HCT116 (cell line): Measurements from ENCODE around the gene TULP3. TPM values are rescaled to one million over a fixed set of nuclear protein-coding genes. Genes with fewer than 3 reads are reported as not detected.
A peak's percentile ranks its signal among the peaks of the same experiment; 100 is the strongest.

ENCODE experiments used
- ATAC-seq: fragments of 200-7000 bp; cut with Tn5 transposase; 2 replicates; pipeline ENCODE4 v1.9.1; 2020; ENCODE audit warnings: mild to moderate bottlenecking, moderate library complexity
- BruUV-seq: library from RNA; stranded (reverse); fragments of 400-500 nt; replicated peaks from 2 replicates; lab custom pipeline; 2021; lab: Mats Ljungman, UMichigan
- CTCF ChIA-PET: fragments of 300-600 bp; sonication (Branson Sonifier 250); formaldehyde crosslinking; loops from one replicate; lab custom pipeline; 2021; ENCODE audit warnings: antibody characterized with exemption; lab: Charles Lee
- POLR2A ChIA-PET: fragments of 300-600, 350-600 bp; sonication (Branson Sonifier 250); formaldehyde crosslinking; loops from one replicate; lab custom pipeline; 2021; ENCODE audit warnings: antibody characterized with exemption; lab: Charles Lee
- RAD21 ChIA-PET, 2 experiments: fragments of 300-600 bp; sonication (Branson Sonifier 250); formaldehyde crosslinking; loops; one replicate each; lab custom pipeline; 2023; ENCODE audit warnings: low total read pairs in 2 of 2; ENCODE audit not compliant: uncharacterized antibody in 2 of 2, unreplicated experiment in 2 of 2, low non-redundant PET in 1 of 2; lab: Charles Lee
- DNase-seq: peaks from one replicate; pipeline ENCODE4 v3.0.0-alpha.2; 2010; ENCODE audit warnings: low read depth, low spot score
- H2AFZ ChIP-seq: fragments of 200-600 bp; shearing (Covaris generic), sonication (generic); 2 replicates; pipeline ENCODE4 v1.6.1; 2017; ENCODE audit warnings: low read depth, mixed run types, mixed read lengths, antibody characterized with exemption, low read length; ENCODE audit not compliant: poor library complexity, severe bottlenecking
- H3K27ac ChIP-seq: 2 replicates; pipeline ENCODE4 v1.5.1; 2012; ENCODE audit warnings: low read depth, low read length
- H3K27me3 ChIP-seq: fragments of 200-600 bp; sonication (generic); 2 replicates; pipeline ENCODE4 v1.6.1; 2016; ENCODE audit warnings: mixed run types, low read length, mixed read lengths; ENCODE audit not compliant: insufficient read depth
- H3K36me3 ChIP-seq, 2 experiments: fragments of 200-500 bp in 1 of 2; fragments of 200-600 bp in 1 of 2; sonication (Bioruptor generic) in 1 of 2; sonication (generic) in 1 of 2; 2 replicates each; pipeline versions ENCODE4 v1.5.1 to v1.6.1; 2014 to 2016; ENCODE audit warnings: low read length in 2 of 2, inconsistent platforms in 1 of 2, mixed read lengths in 1 of 2, mixed run types in 1 of 2; ENCODE audit not compliant: insufficient read depth in 2 of 2, control insufficient read depth in 1 of 2
- H3K4me1 ChIP-seq, 2 experiments: fragments of 200-600 bp in 1 of 2; sonication (generic) in 1 of 2; 2 replicates each; pipeline versions ENCODE4 v1.5.1 to v1.6.1; 2012 to 2017; ENCODE audit warnings: low read length in 2 of 2, inconsistent platforms in 1 of 2, mild to moderate bottlenecking in 1 of 2, mixed read lengths in 1 of 2, mixed run types in 1 of 2, moderate library complexity in 1 of 2; ENCODE audit not compliant: insufficient read depth in 2 of 2, control insufficient read depth in 1 of 2
- H3K4me2 ChIP-seq: fragments of 200-600 bp; sonication (generic); 2 replicates; pipeline ENCODE4 v1.6.1; 2017; ENCODE audit warnings: mixed run types, low read length, mixed read lengths
- H3K4me3 ChIP-seq, 2 experiments: fragments of 200-600 bp in 1 of 2; sonication (generic) in 1 of 2; replicated peaks in 1 of 2; 2 replicates each; pipeline ENCODE4 v1.5.1; 2011 to 2016; ENCODE audit warnings: low read length in 2 of 2, control low read depth in 1 of 2, low read depth in 1 of 2, mild to moderate bottlenecking in 1 of 2, mixed read lengths in 1 of 2, mixed run types in 1 of 2
- H3K79me2 ChIP-seq: fragments of 200-600 bp; sonication (generic); 2 replicates; pipeline ENCODE4 v1.6.1; 2017; ENCODE audit warnings: mild to moderate bottlenecking, mixed run types, low read length, moderate library complexity, mixed read lengths; ENCODE audit not compliant: insufficient read depth
- H3K9ac ChIP-seq: fragments of 200-600 bp; sonication (generic); 2 replicates; pipeline ENCODE4 v1.6.1; 2016; ENCODE audit warnings: low read length, mixed read lengths
- H3K9me2 ChIP-seq: fragments of 200-600 bp; sonication (generic), shearing (Covaris generic); 2 replicates; pipeline ENCODE4 v1.6.1; 2017; ENCODE audit warnings: mixed run types, mild to moderate bottlenecking, moderate library complexity; ENCODE audit not compliant: insufficient read depth
- H3K9me3 ChIP-seq, 2 experiments: fragments of 200-500 bp in 1 of 2; fragments of 200-600 bp in 1 of 2; sonication (Bioruptor generic) in 1 of 2; sonication (generic) in 1 of 2; 2 replicates each; pipeline ENCODE4 v1.6.1; 2014 to 2017; ENCODE audit warnings: low read length in 2 of 2, mixed read lengths in 2 of 2, inconsistent platforms in 1 of 2, low read depth in 1 of 2, mild to moderate bottlenecking in 1 of 2, mixed run types in 1 of 2, moderate library complexity in 1 of 2; ENCODE audit not compliant: control insufficient read depth in 1 of 2, insufficient read depth in 1 of 2
- H4K20me1 ChIP-seq: fragments of 200-600 bp; sonication (generic), shearing (Covaris generic); 2 replicates; pipeline ENCODE4 v1.6.1; 2017; ENCODE audit warnings: mixed run types, mild to moderate bottlenecking, moderate library complexity; ENCODE audit not compliant: insufficient read depth
- ATF3 ChIP-seq: IDR thresholded peaks from 2 replicates; pipeline ENCODE4 v1.6.1; 2012
- CBX3 ChIP-seq: IDR thresholded peaks from 2 replicates; pipeline ENCODE4 v1.6.1; 2012; ENCODE audit warnings: low read depth
- EZH2phosphoT487 ChIP-seq: fragments of 200-600 bp; IDR thresholded peaks from 2 replicates; pipeline ENCODE4 v1.6.1; 2018; ENCODE audit warnings: antibody characterized with exemption, borderline replicate concordance
- FOSL1 ChIP-seq: IDR thresholded peaks from 2 replicates; pipeline ENCODE4 v1.6.1; 2012; ENCODE audit warnings: low read depth
- MAX ChIP-seq: IDR thresholded peaks from 2 replicates; pipeline ENCODE4 v1.6.1; 2012
- POLR2A ChIP-seq: IDR thresholded peaks from 2 replicates; pipeline ENCODE4 v1.7.0; 2011; ENCODE audit warnings: borderline replicate concordance; ENCODE audit not compliant: insufficient read depth, insufficient read length; ENCODE audit errors: extremely low read depth
- POLR2AphosphoS5 ChIP-seq: IDR thresholded peaks from 2 replicates; pipeline ENCODE4 v1.6.1; 2011; ENCODE audit warnings: mild to moderate bottlenecking, low read depth, low read length, moderate library complexity
- REST ChIP-seq: IDR thresholded peaks from 2 replicates; pipeline ENCODE4 v1.6.1; 2012; ENCODE audit warnings: low read depth
- SIN3A ChIP-seq: IDR thresholded peaks from 2 replicates; pipeline ENCODE4 v1.6.1; 2012; ENCODE audit warnings: low read depth
- SP1 ChIP-seq: IDR thresholded peaks from 2 replicates; pipeline ENCODE4 v1.6.1; 2012; ENCODE audit warnings: low read depth
- SRF ChIP-seq: IDR thresholded peaks from 2 replicates; pipeline ENCODE4 v1.6.1; 2012; ENCODE audit warnings: low read depth
- ZFX ChIP-seq: fragments of 450-650 bp; IDR thresholded peaks from 2 replicates; pipeline ENCODE4 v1.6.1; 2017
- intact Hi-C: fragments of 100-400 bp; cut with micrococcal nuclease; formaldehyde crosslinking; loops from 2 replicates; pipeline ENCODE4 v1.10.0; 2022
- total RNA-seq: library from RNA; stranded (reverse); gene quantifications from one replicate; pipeline ENCODE4 v1.2.1, GENCODE V29; 2021; ENCODE audit not compliant: unreplicated experiment

The TULP3 gene
- total RNA-seq, 1 experiment from 2014 or later = 21.3 TPM

GRCh38 chr12:2959192-2959504, 68.5 kb downstream of the TULP3 start, which contains the start of gene TEAD4:
Gene TEAD4 (plus strand): TSS chr12:2959397.
- ATAC-seq (peak; percentile 82), DNase-seq (peak; percentile 39)
- no TSS peak for BruUV-seq
- Histone ChIP-seq H3K9me2 (no peaks in the 10 kb centered on the region), H3K27me3 (no peaks in the 10 kb centered on the region), H3K79me2 (peaks cover 42% of the 10 kb centered on the region), H3K9ac (peak within 1 kb of the TSS; percentile 88), H3K9me3 (no peaks in the 10 kb centered on the region), H3K4me3 (peak within 1 kb of the TSS; percentile 67 to 85), H3K27ac (peak within 1 kb of the TSS; percentile 97), H3K4me2 (peak within 1 kb of the TSS; percentile 98), H3K4me1 (peaks cover 24 to 32% of the 10 kb centered on the region in 2 experiments), H2AFZ (peak within 1 kb of the TSS; percentile 20), H4K20me1 (no peaks in the 10 kb centered on the region), H3K36me3 (no peaks in the 10 kb centered on the region)
- ChIA-PET CTCF (no interaction called here), RAD21 (no interaction called here), POLR2A (interaction anchor here (1.0 kb wide), 1 partner anchor 31 kb away, joined by 3 read pairs; no protein-coding TSS in a partner anchor)
- TF ChIP-seq ATF3 = no peak
- no peak for TF ChIP-seq REST
- TF ChIP-seq CBX3 = no peak; the same call in 1 of the 2 replicates
- TF ChIP-seq ZFX = no peak
- no peak for TF ChIP-seq FOSL1
- no peak for TF ChIP-seq EZH2phosphoT487
- TF ChIP-seq SP1 = 0 out of 2 replicates have a peak, but pooled peaks have one; percentile 21
- TF ChIP-seq SIN3A = peak; percentile 32; the same call in 1 of the 2 replicates
- TF ChIP-seq SRF = no peak
- 0 out of 2 replicates have a peak, but pooled peaks have one; percentile 10 for TF ChIP-seq MAX
- peak; percentile 38; the same call in 1 of the 2 replicates for TF ChIP-seq POLR2AphosphoS5
- TF ChIP-seq POLR2A = no peak
- intact Hi-C loops = no loop called here
